GM23248 (cell line): ENCODE data around the gene IL5.

ENCODE experiments used
- EZH2 ChIP-seq: fragments of 200-600 bp; sonication (generic); IDR thresholded peaks from 2 replicates; pipeline ENCODE4 v1.6.1; 2018; ENCODE audit warnings: antibody characterized with exemption, mild to moderate bottlenecking; ENCODE audit not compliant: insufficient read depth, poor library complexity, severe bottlenecking
- EZH2phosphoT487 ChIP-seq: fragments of 200-600 bp; sonication (generic); IDR thresholded peaks from 2 replicates; pipeline ENCODE4 v1.6.1; 2018; ENCODE audit warnings: antibody characterized with exemption, moderate library complexity, mild to moderate bottlenecking, low read depth; ENCODE audit not compliant: insufficient read depth

- no peak for TF ChIP-seq EZH2
- TF ChIP-seq EZH2phosphoT487, result no peak
These were observed 15.3 kb downstream of the IL5 start for GRCh38 chr5:132528021-132528420.
